Right atrium auricular region (tissue), 2 donors: Measurements from ENCODE around the gene APCDD1L. TPM values are rescaled to one million over a fixed set of nuclear protein-coding genes. Genes with fewer than 3 reads are reported as not detected.
A peak's percentile ranks its signal among the peaks of the same experiment; 100 is the strongest.

Experiments
- DNase-seq: peaks from one replicate; pipeline ENCODE4 v3.0.0-alpha.2; 2019; ENCODE audit warnings: low spot score
- H3K27ac ChIP-seq, 2 donors: fragments of 200-600 bp; sonication (generic); 1 replicate in 1 of 2; 2 replicates in 1 of 2; pipeline ENCODE4 v1.5.1; 2016 to 2019
- H3K27me3 ChIP-seq, 2 donors: fragments of 200-600 bp; sonication (generic); one replicate each; pipeline versions ENCODE4 v1.5.1 to v1.6.0; 2017 to 2019
- H3K36me3 ChIP-seq: fragments of 200-600 bp; sonication (generic); one replicate; pipeline ENCODE4 v1.5.1; 2016
- H3K4me1 ChIP-seq, 2 donors: fragments of 200-600 bp; sonication (generic); one replicate each; pipeline versions ENCODE4 v1.5.1 to v1.6.0; 2017 to 2019
- H3K4me3 ChIP-seq, 2 donors: fragments of 200-600 bp; sonication (generic); 1 replicate in 1 of 2; 2 replicates in 1 of 2; pipeline ENCODE4 v1.5.1; 2017 to 2019; ENCODE audit warnings: mild to moderate bottlenecking in 1 of 2, moderate library complexity in 1 of 2
- H3K9me3 ChIP-seq, 2 donors: fragments of 200-600 bp; sonication (generic); one replicate each; pipeline ENCODE4 v1.5.1; 2019
- CTCF ChIP-seq, 2 donors: fragments of 200-600 bp; sonication (generic); IDR thresholded peaks; one replicate each; pipeline ENCODE4 v1.5.1; 2019; ENCODE audit warnings: antibody characterized with exemption in 2 of 2
- total RNA-seq, 2 donors: library from RNA; depleted of rRNA; stranded (reverse); fragments of >200 nt; gene quantifications; one replicate each; pipeline ENCODE4 v1.1.0, GENCODE V29; 2016

APCDD1L gene
- total RNA-seq, 2 donors from 2014 or later = 0.89 to 1.5 TPM

- TF ChIP-seq CTCF (IDR thresholded peaks at IDR 0.05) = no peak
- Histone ChIP-seq H3K4me1 (no peaks in the 10 kb centered on the region), H3K9me3 (peaks cover 0 to 20% of the 10 kb centered on the region in 2 donors), H3K36me3 (no peaks in the 10 kb centered on the region), H3K4me3 (no peak overlapping the region), H3K27me3 (no peaks in the 10 kb centered on the region), H3K27ac (no peak overlapping the region)
- no peak for DNase-seq
Observed at GRCh38 chr20:58523072-58523970, 8.1 kb upstream of the APCDD1L start.

GRCh38 chr20:58522666-58523065 lies 7.5 kb upstream of the APCDD1L start:
- Histone ChIP-seq H3K4me3 (no peak overlapping the region), H3K4me1 (no peaks in the 10 kb centered on the region), H3K36me3 (no peaks in the 10 kb centered on the region), H3K9me3 (peaks cover 0 to 20% of the 10 kb centered on the region in 2 donors), H3K27ac (no peak overlapping the region), H3K27me3 (no peaks in the 10 kb centered on the region)
- TF ChIP-seq CTCF (IDR thresholded peaks at IDR 0.05) = no peak
- DNase-seq = no peak

GRCh38 chr20:58521763-58522162 lies 6.6 kb upstream of the APCDD1L start:
- DNase-seq = no peak

GRCh38 chr20:58519940-58520712 lies 4.9 kb upstream of the APCDD1L start:
- Histone ChIP-seq H3K27me3 (no peaks in the 10 kb centered on the region), H3K4me3 (no peak overlapping the region), H3K9me3 (no peaks in the 10 kb centered on the region), H3K4me1 (peaks cover 0 to 4% of the 10 kb centered on the region in 2 donors), H3K27ac (no peak overlapping the region), H3K36me3 (no peaks in the 10 kb centered on the region)
- DNase-seq = no peak
- no peak for TF ChIP-seq CTCF (IDR thresholded peaks at IDR 0.05)

More at GRCh38 chr20:58521763-58522162, 6.6 kb upstream of the APCDD1L start:
- TF ChIP-seq CTCF (IDR thresholded peaks at IDR 0.05) = no peak
- H3K36me3 ChIP-seq = no peaks in the 10 kb centered on the region
- H3K27ac ChIP-seq = no peak overlapping the region
- H3K4me3 ChIP-seq = no peak overlapping the region
- H3K27me3 ChIP-seq = no peaks in the 10 kb centered on the region
- H3K4me1 ChIP-seq = no peaks in the 10 kb centered on the region
- peaks cover 0 to 15% of the 10 kb centered on the region in 2 donors for H3K9me3 ChIP-seq

GRCh38 chr20:58518896-58519593 lies 3.8 kb upstream of the APCDD1L start:
- no peak for TF ChIP-seq CTCF (IDR thresholded peaks at IDR 0.05)
- Histone ChIP-seq H3K27me3 (peaks cover 0 to 6% of the 10 kb centered on the region in 2 donors), H3K4me3 (no peak overlapping the region), H3K36me3 (no peaks in the 10 kb centered on the region), H3K9me3 (no peaks in the 10 kb centered on the region), H3K4me1 (peaks cover 0 to 9% of the 10 kb centered on the region in 2 donors), H3K27ac (no peak overlapping the region)
- peak; percentile 42 for DNase-seq
